K562 (cell line): Measurements from ENCODE around the gene BAIAP3. TPM values are rescaled to one million over a fixed set of nuclear protein-coding genes. Genes with fewer than 3 reads are reported as not detected.
A peak's percentile ranks its signal among the peaks of the same experiment; 100 is the strongest.

ENCODE experiments used
- BHLHE40 ChIP-seq: IDR thresholded peaks from 2 replicates; pipeline ENCODE4 v1.6.1; 2011; ENCODE audit warnings: low read length, improper control_type of control experiment
- E4F1 ChIP-seq: fragments of 250-450 bp; sonication (Bioruptor Pico); IDR thresholded peaks from 2 replicates; pipeline ENCODE4 v1.5.0; 2021; ENCODE audit warnings: mild to moderate bottlenecking, borderline replicate concordance
- HDAC3 ChIP-seq: fragments of 450-650 bp; IDR thresholded peaks from 2 replicates; pipeline ENCODE4 v1.6.1; 2018; ENCODE audit warnings: borderline replicate concordance, mild to moderate bottlenecking, moderate library complexity; ENCODE audit not compliant: partially characterized antibody
- KAT7 ChIP-seq: sonication (generic); formaldehyde crosslinking; IDR thresholded peaks from 2 replicates; pipeline ENCODE4 v1.8.0; 2022; ENCODE audit warnings: missing genetic modification reagents, mild to moderate bottlenecking, borderline replicate concordance
- MED1 ChIP-seq: sonication (generic); formaldehyde crosslinking; IDR thresholded peaks from 2 replicates; pipeline ENCODE4 v1.8.1; 2023; ENCODE audit warnings: missing genetic modification reagents, borderline replicate concordance
- PKNOX1 ChIP-seq: fragments of 450-650 bp; IDR thresholded peaks from 2 replicates; pipeline ENCODE4 v1.6.1; 2016
- POLR2B ChIP-seq: fragments of 450-650 bp; IDR thresholded peaks from 2 replicates; pipeline ENCODE4 v1.6.1; 2018; ENCODE audit warnings: low read depth; ENCODE audit not compliant: partially characterized antibody
- POLR3G ChIP-seq: IDR thresholded peaks from 2 replicates; pipeline ENCODE4 v1.6.1; 2011; ENCODE audit not compliant: insufficient read length, insufficient replicate concordance; ENCODE audit errors: extremely low read depth
- SAP30 ChIP-seq: fragments of 200-600 bp; sonication (generic); IDR thresholded peaks from 2 replicates; pipeline ENCODE4 v1.6.1; 2012; ENCODE audit warnings: borderline replicate concordance, low read depth, mild to moderate bottlenecking, moderate library complexity, low read length, control low read depth, inconsistent platforms; ENCODE audit not compliant: insufficient read depth, poor library complexity, severe bottlenecking
- TAF1 ChIP-seq: IDR thresholded peaks from 2 replicates; pipeline ENCODE4 v1.6.1; 2011; ENCODE audit warnings: mild to moderate bottlenecking, low read length, moderate library complexity; ENCODE audit not compliant: insufficient read depth, control insufficient read depth, severe bottlenecking; ENCODE audit errors: extremely low read depth
- ZKSCAN8 ChIP-seq: fragments of 200-800 bp; sonication (Bioruptor generic); IDR thresholded peaks from 2 replicates; pipeline ENCODE4 v1.6.1; 2016; ENCODE audit warnings: missing genetic modification characterization, missing compliant biosample characterization
- ZMIZ1 ChIP-seq, 2 experiments: fragments of 150-350 bp in 1 of 2; IDR thresholded peaks; 2 replicates each; pipeline ENCODE4 v1.6.1; 2012 to 2016; ENCODE audit warnings: low read depth in 2 of 2, low read length in 2 of 2, mild to moderate bottlenecking in 1 of 2, moderate library complexity in 1 of 2
- ZNF551 ChIP-seq: fragments of 250-450 bp; sonication (Bioruptor Pico); IDR thresholded peaks from 2 replicates; pipeline ENCODE4 v1.5.0; 2021; ENCODE audit warnings: mild to moderate bottlenecking, moderate library complexity
- polyA plus RNA-seq, 8 experiments: library from polyadenylated mRNA; depleted of rRNA in 4 of 8; stranded (reverse) in 5 of 8; unstranded in 3 of 8; fragments of >200 nt; fragmentation: Nextera tagmentation in 2 of 8; fragmentation: Illumina TruSeq in 1 of 8; extraction: Ambion mirVana in 2 of 8; extraction: Trizol in 1 of 8; gene quantifications; 2 replicates each; pipeline versions ENCODE4 v1.2.1 to v1.2.3, GENCODE V29; 2011 to 2014; ENCODE audit warnings: inconsistent platforms in 1 of 8, missing spikeins in 1 of 8
- total RNA-seq, 7 experiments: library from RNA; depleted of rRNA in 6 of 7; stranded (reverse); fragments of >200 nt in 6 of 7; fragmentation: Illumina TruSeq in 2 of 7; extraction: Trizol in 2 of 7; gene quantifications; 2 replicates each; pipeline versions ENCODE4 v1.2.1 to v1.2.3, GENCODE V29; 2011 to 2021; ENCODE audit warnings: low replicate concordance in 1 of 7
- TF ChIP-seq, protein P1 (sequence below): fragments of 450-650 bp; IDR thresholded peaks from 2 replicates; pipeline ENCODE4 v1.7.0; 2016; ENCODE audit warnings: borderline replicate concordance

BAIAP3 gene
- total and polyA plus RNA-seq, 9 of the 15 experiments (the other 6 are each of a cell fraction or from before 2014, with no cell fraction given) = 0.03 to 4.5 (median 0.57) TPM; not detected in 1

GRCh38 chr16:1331712-1332617 lies 1.5 kb upstream of the BAIAP3 start (continued):
- TF ChIP-seq, protein P1, sequence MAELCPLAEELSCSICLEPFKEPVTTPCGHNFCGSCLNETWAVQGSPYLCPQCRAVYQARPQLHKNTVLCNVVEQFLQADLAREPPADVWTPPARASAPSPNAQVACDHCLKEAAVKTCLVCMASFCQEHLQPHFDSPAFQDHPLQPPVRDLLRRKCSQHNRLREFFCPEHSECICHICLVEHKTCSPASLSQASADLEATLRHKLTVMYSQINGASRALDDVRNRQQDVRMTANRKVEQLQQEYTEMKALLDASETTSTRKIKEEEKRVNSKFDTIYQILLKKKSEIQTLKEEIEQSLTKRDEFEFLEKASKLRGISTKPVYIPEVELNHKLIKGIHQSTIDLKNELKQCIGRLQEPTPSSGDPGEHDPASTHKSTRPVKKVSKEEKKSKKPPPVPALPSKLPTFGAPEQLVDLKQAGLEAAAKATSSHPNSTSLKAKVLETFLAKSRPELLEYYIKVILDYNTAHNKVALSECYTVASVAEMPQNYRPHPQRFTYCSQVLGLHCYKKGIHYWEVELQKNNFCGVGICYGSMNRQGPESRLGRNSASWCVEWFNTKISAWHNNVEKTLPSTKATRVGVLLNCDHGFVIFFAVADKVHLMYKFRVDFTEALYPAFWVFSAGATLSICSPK = no peak
- peak; percentile 62 for TF ChIP-seq PKNOX1
- TF ChIP-seq HDAC3 = no peak
- no peak for TF ChIP-seq POLR3G
- TF ChIP-seq ZKSCAN8 = no peak
- TF ChIP-seq BHLHE40 = no peak
- no peak for TF ChIP-seq SAP30
- no peak for TF ChIP-seq E4F1 (CRISPR knock-in tag)
- no peak for TF ChIP-seq ZMIZ1 (IDR thresholded peaks at IDR 0.05; ENCODE audit: low read depth in 2 of 2, low read length in 2 of 2)
- TF ChIP-seq TAF1 = peak; percentile 41
- peak; percentile 24 for TF ChIP-seq POLR2B
- no peak for TF ChIP-seq KAT7
- TF ChIP-seq MED1 = no peak
- no peak for TF ChIP-seq ZNF551 (CRISPR knock-in tag)
